T-cell (primary cell): ENCODE data around the gene PRAMEF1. TPM values are rescaled to one million over a fixed set of nuclear protein-coding genes. Genes with fewer than 3 reads are reported as not detected.
"Not testable (repeated sequence)": the region's sequence is repeated elsewhere in the genome, so short reads cannot be mapped to it uniquely, and the experiment has no call there.

Source experiments
- ATAC-seq, 4 experiments: fragments of 200-7000 bp in 3 of 4; fragments of 150-1000 bp in 1 of 4; cut with Tn5 transposase; replicated peaks in 1 of 4; 1 replicate in 3 of 4; 2 replicates in 1 of 4; pipeline ENCODE4 v1.10.0; 2021; ENCODE audit warnings: moderate library complexity in 3 of 4, mild to moderate bottlenecking in 2 of 4, moderate number of reproducible peaks in 1 of 4
- CTCF ChIA-PET, 2 donors: fragments of 300-600 bp; sonication (Branson Sonifier 250); formaldehyde crosslinking; loops; one replicate each; lab custom pipeline; 2022; ENCODE audit warnings: antibody characterized with exemption in 2 of 2; lab: Charles Lee
- POLR2A ChIA-PET, 2 donors: fragments of 300-600 bp; sonication (Branson Sonifier 250); formaldehyde crosslinking; loops; one replicate each; lab custom pipeline; 2022; ENCODE audit warnings: antibody characterized with exemption in 2 of 2; lab: Charles Lee
- DNase-seq, 35 experiments: peaks; one replicate each; pipeline versions ENCODE4 v3.0.0 to v3.0.0-alpha.2; 2013 to 2023
- H3K27ac ChIP-seq: one replicate; pipeline ENCODE4 v1.5.1; 2013; ENCODE audit warnings: low read length
- H3K27me3 ChIP-seq, 2 experiments: replicated peaks in 1 of 2; 1 replicate in 1 of 2; 2 replicates in 1 of 2; pipeline versions ENCODE4 v1.6.1 to v1.7.0; 2013; ENCODE audit warnings: low read length in 1 of 2, mixed read lengths in 1 of 2; ENCODE audit not compliant: control insufficient read depth in 2 of 2, insufficient read depth in 2 of 2; ENCODE audit errors: extremely low read depth in 1 of 2
- H3K36me3 ChIP-seq, 2 donors: 1 replicate in 1 of 2; 2 replicates in 1 of 2; pipeline versions ENCODE4 v1.6.1 to v1.7.0; 2013; ENCODE audit warnings: low read length in 1 of 2; ENCODE audit not compliant: control insufficient read depth in 2 of 2, insufficient read depth in 1 of 2; ENCODE audit errors: extremely low read depth in 1 of 2
- H3K4me1 ChIP-seq, 2 experiments: 1 replicate in 1 of 2; 2 replicates in 1 of 2; pipeline versions ENCODE4 v1.6.1 to v1.7.0; 2013; ENCODE audit warnings: low read length in 2 of 2, mixed read lengths in 1 of 2; ENCODE audit not compliant: insufficient read depth in 2 of 2, control insufficient read depth in 1 of 2; ENCODE audit errors: extremely low read depth in 1 of 2
- H3K4me3 ChIP-seq, 2 donors: 1 replicate in 1 of 2; 2 replicates in 1 of 2; pipeline versions ENCODE4 v1.5.1 to v1.7.0; 2013; ENCODE audit warnings: mild to moderate bottlenecking in 2 of 2, low read length in 1 of 2, moderate library complexity in 1 of 2; ENCODE audit not compliant: control insufficient read depth in 1 of 2; ENCODE audit errors: extremely low read depth in 1 of 2
- H3K9me3 ChIP-seq: 2 replicates; pipeline ENCODE4 v1.7.0; 2013
- H3K27ac Mint-ChIP-seq, 2 donors: one replicate each; pipeline ENCODE4 v1.8.0; 2020 to 2021; ENCODE audit warnings: mild to moderate bottlenecking in 2 of 2, mixed read lengths in 2 of 2
- H3K27me3 Mint-ChIP-seq, 2 donors: one replicate each; pipeline ENCODE4 v1.8.0; 2021 to 2022; ENCODE audit warnings: mixed read lengths in 2 of 2
- H3K36me3 Mint-ChIP-seq: one replicate; pipeline ENCODE4 v1.8.0; 2021; ENCODE audit warnings: mixed read lengths
- H3K4me1 Mint-ChIP-seq, 3 donors: one replicate each; pipeline ENCODE4 v1.8.0; 2020 to 2022; ENCODE audit warnings: mixed read lengths in 3 of 3, mild to moderate bottlenecking in 1 of 3
- H3K4me3 Mint-ChIP-seq, 3 donors: one replicate each; pipeline ENCODE4 v1.8.0; 2020 to 2022; ENCODE audit warnings: mild to moderate bottlenecking in 3 of 3, mixed read lengths in 3 of 3, moderate library complexity in 3 of 3
- H3K9me3 Mint-ChIP-seq, 3 donors: one replicate each; pipeline ENCODE4 v1.8.0; 2020 to 2022; ENCODE audit warnings: mixed read lengths in 3 of 3
- WGBS: methylation state at CpG from one replicate; pipeline ENCODE4 v1.1.5; 2013; ENCODE audit warnings: missing lambda C conversion rate; ENCODE audit not compliant: insufficient coverage; 5-methylcytosine and 5-hydroxymethylcytosine counted together
- total RNA-seq, 35 experiments: library from RNA in 6 of 35; stranded (reverse) in 6 of 35; fragments of 120-200 nt in 1 of 35; gene quantifications; one replicate each; pipeline versions ENCODE4 v1.2.1 to v1.2.4 and lab custom pipeline; 2013 to 2026

PRAMEF1 gene
- total RNA-seq, result not detected
- total RNA-seq (2013), result not detected
- total RNA-seq (lab: John Stamatoyannopoulos, UW), result 0 reads per million in 29 experiments

GRCh38 chr1:12791097-12791496 lies at the start of gene PRAMEF1:
Gene PRAMEF1, plus strand, starts transcription at chr1:12791397. Its CDS starts 1,831 bp downstream, at chr1:12793228.
- not testable (repeated sequence) for H3K4me3 Mint-ChIP-seq
- POLR2A ChIA-PET, result interaction anchor here in 1 of 2 donors (0.7 kb wide), 1 partner anchor 136 kb away, joined by 7 read pairs; no protein-coding TSS in a partner anchor

GRCh38 chr1:12741946-12742345 lies 49.3 kb upstream of the PRAMEF1 start:
- H3K27ac ChIP-seq, result no peak overlapping the region
- no CpG with 5 or more reads among the region's 3 CpGs for WGBS
- Mint-ChIP-seq H3K27me3 (peaks cover 46 to 64% of the 10 kb centered on the region in 2 donors), H3K4me3 (no peak overlapping the region), H3K27ac (no peak overlapping the region), H3K9me3 (peaks cover 3 to 7% (median 5%) of the 10 kb centered on the region in 3 donors), H3K36me3 (no peaks in the 10 kb centered on the region), H3K4me1 (no peaks in the 10 kb centered on the region)
- POLR2A ChIA-PET, result interaction anchor here in 1 of 2 donors (0.7 kb wide), 1 partner anchor 1316 kb away, joined by 3 read pairs; no protein-coding TSS in a partner anchor
- DNase-seq (no peak), ATAC-seq (no peak)
- H3K4me1 ChIP-seq, result no peaks in the 10 kb centered on the region
- no peaks in the 10 kb centered on the region for H3K36me3 ChIP-seq
- H3K9me3 ChIP-seq, result no peaks in the 10 kb centered on the region
- no peak overlapping the region for H3K4me3 ChIP-seq
- H3K27me3 ChIP-seq, result peaks cover 0 to 12% of the 10 kb centered on the region in 2 experiments
- CTCF ChIA-PET, result no interaction called here

More at GRCh38 chr1:12791097-12791496, at the start of gene PRAMEF1:
- H3K4me3 ChIP-seq, H3K27ac ChIP-seq, H3K27me3 ChIP-seq, H3K36me3 ChIP-seq, H3K9me3 ChIP-seq, CTCF ChIA-PET, H3K36me3 Mint-ChIP-seq, H3K27me3 Mint-ChIP-seq, H3K27ac Mint-ChIP-seq, ATAC-seq, H3K9me3 Mint-ChIP-seq, H3K4me1 ChIP-seq, H3K4me1 Mint-ChIP-seq, DNase-seq: not testable (repeated sequence)
- no CpG with 5 or more reads among the region's 5 CpGs for WGBS

- CTCF ChIA-PET, result no interaction called here
- no peak for DNase-seq
- ATAC-seq, result no peak
- peaks cover 4% of the 10 kb centered on the region for H3K36me3 Mint-ChIP-seq
- Histone ChIP-seq H3K27me3 (peaks cover 0 to 15% of the 10 kb centered on the region in 2 experiments), H3K36me3 (no peaks in the 10 kb centered on the region), H3K4me1 (no peaks in the 10 kb centered on the region), H3K4me3 (no peak overlapping the region), H3K27ac (no peak overlapping the region), H3K9me3 (peaks cover 4% of the 10 kb centered on the region)
- no peaks in the 10 kb centered on the region for H3K4me1 Mint-ChIP-seq
- POLR2A ChIA-PET, result no interaction called here
- no peak overlapping the region for H3K27ac Mint-ChIP-seq
- no peak overlapping the region for H3K4me3 Mint-ChIP-seq
- peaks cover 56 to 57% of the 10 kb centered on the region in 2 donors for H3K27me3 Mint-ChIP-seq
- peaks cover 19 to 28% (median 20%) of the 10 kb centered on the region in 3 donors for H3K9me3 Mint-ChIP-seq
- WGBS, result no CpG with 5 or more reads among the region's 3 CpGs
These were observed 45.8 kb upstream of the PRAMEF1 start for GRCh38 chr1:12745126-12745991.

- no CpG with 5 or more reads among the region's 2 CpGs for WGBS
- no peak within 1 kb of the TSS for H3K27ac Mint-ChIP-seq
- Histone ChIP-seq H3K36me3 (no peaks in the 10 kb centered on the region), H3K4me3 (no peak within 1 kb of the TSS), H3K27me3 (peaks cover 0 to 15% of the 10 kb centered on the region in 2 experiments), H3K9me3 (peaks cover 4% of the 10 kb centered on the region), H3K27ac (no peak within 1 kb of the TSS), H3K4me1 (no peaks in the 10 kb centered on the region)
- CTCF ChIA-PET, result no interaction called here
- H3K4me3 Mint-ChIP-seq, result no peak within 1 kb of the TSS
- ATAC-seq (no peak), DNase-seq (no peak)
- peaks cover 20 to 31% (median 23%) of the 10 kb centered on the region in 3 donors for H3K9me3 Mint-ChIP-seq
- H3K4me1 Mint-ChIP-seq, result no peaks in the 10 kb centered on the region
- POLR2A ChIA-PET, result no interaction called here
- peaks cover 4% of the 10 kb centered on the region for H3K36me3 Mint-ChIP-seq
- peaks cover 61% of the 10 kb centered on the region in 2 donors for H3K27me3 Mint-ChIP-seq
These were observed 45.2 kb upstream of the PRAMEF1 start, which contains the start of gene CFAP107 for GRCh38 chr1:12745992-12746323. Gene CFAP107, plus strand, starts transcription at chr1:12746200. Its CDS starts 231 bp downstream, at chr1:12746431.

GRCh38 chr1:12748778-12749355 lies 42.3 kb upstream of the PRAMEF1 start:
- no peak for DNase-seq

GRCh38 chr1:12754738-12755137 lies 36.5 kb upstream of the PRAMEF1 start:
- H3K4me3 ChIP-seq, result no peak overlapping the region
- ATAC-seq (no peak), DNase-seq (no peak)
- WGBS, result 67% methylated on average over 1 of the region's 4 CpGs
- no peaks in the 10 kb centered on the region for H3K36me3 ChIP-seq
- H3K27ac Mint-ChIP-seq, result no peak overlapping the region
- peaks cover 21 to 33% of the 10 kb centered on the region in 2 donors for H3K27me3 Mint-ChIP-seq
- peaks cover 0 to 10% (median 9%) of the 10 kb centered on the region in 3 donors for H3K9me3 Mint-ChIP-seq
- H3K27me3 ChIP-seq, result peaks cover 0 to 31% of the 10 kb centered on the region in 2 experiments
- H3K4me1 Mint-ChIP-seq, result no peaks in the 10 kb centered on the region
- H3K4me3 Mint-ChIP-seq, result no peak overlapping the region
- ChIA-PET CTCF (no interaction called here), POLR2A (no interaction called here)
- no peaks in the 10 kb centered on the region for H3K36me3 Mint-ChIP-seq
- H3K9me3 ChIP-seq, result no peaks in the 10 kb centered on the region
- H3K4me1 ChIP-seq, result no peaks in the 10 kb centered on the region
- no peak overlapping the region for H3K27ac ChIP-seq

More at GRCh38 chr1:12748778-12749355, 42.3 kb upstream of the PRAMEF1 start:
- Mint-ChIP-seq H3K27me3 (peaks cover 51 to 55% of the 10 kb centered on the region in 2 donors), H3K27ac (no peak overlapping the region), H3K4me3 (no peak overlapping the region), H3K36me3 (peaks cover 4% of the 10 kb centered on the region), H3K9me3 (peaks cover 20 to 31% (median 24%) of the 10 kb centered on the region in 3 donors), H3K4me1 (no peaks in the 10 kb centered on the region)
- POLR2A ChIA-PET, result no interaction called here
- Histone ChIP-seq H3K27ac (no peak overlapping the region), H3K9me3 (peaks cover 4% of the 10 kb centered on the region), H3K4me3 (no peak overlapping the region), H3K4me1 (no peaks in the 10 kb centered on the region), H3K27me3 (peaks cover 0 to 7% of the 10 kb centered on the region in 2 experiments), H3K36me3 (no peaks in the 10 kb centered on the region)
- CTCF ChIA-PET, result no interaction called here
- ATAC-seq, result no peak
